AML-193 (cell line): Measurements from ENCODE around the gene ADTRP.

Experiments used
- DNase-seq, 2 experiments: peaks; one replicate each; lab custom pipeline; 2025; lab: John Stamatoyannopoulos, UW

ADTRP gene, protein sequence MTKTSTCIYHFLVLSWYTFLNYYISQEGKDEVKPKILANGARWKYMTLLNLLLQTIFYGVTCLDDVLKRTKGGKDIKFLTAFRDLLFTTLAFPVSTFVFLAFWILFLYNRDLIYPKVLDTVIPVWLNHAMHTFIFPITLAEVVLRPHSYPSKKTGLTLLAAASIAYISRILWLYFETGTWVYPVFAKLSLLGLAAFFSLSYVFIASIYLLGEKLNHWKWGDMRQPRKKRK

DNA sequence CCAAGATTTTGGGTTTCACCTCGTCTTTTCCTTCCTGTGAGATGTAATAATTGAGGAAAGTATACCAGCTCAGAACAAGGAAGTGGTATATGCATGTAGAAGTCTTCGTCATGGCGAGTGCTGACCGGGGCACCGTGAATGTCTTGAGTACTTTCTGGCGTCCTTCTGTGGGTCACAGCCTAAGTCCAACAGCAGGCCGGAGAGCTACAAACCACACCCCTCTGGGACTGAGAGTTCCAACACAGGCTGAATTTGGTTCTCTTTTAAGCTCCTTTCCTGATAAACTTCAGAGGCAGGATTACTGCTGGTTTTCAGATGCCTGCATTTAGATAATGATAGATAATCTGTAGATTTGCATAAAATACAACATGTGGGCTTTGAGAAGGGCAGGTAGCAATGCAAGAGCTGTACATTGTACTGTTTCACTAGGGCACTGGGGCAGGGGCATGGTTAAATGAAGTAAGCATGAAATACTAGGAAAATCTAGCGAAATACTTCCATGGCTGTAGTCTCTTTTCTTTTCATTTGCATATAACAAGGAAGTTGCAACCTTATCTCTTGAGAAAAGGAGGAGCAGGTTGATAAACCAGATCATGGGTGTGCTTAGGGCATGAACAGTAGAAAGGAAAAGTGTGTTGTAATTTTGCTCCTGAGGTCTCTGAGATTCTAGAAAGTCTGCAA, at the start of gene ADTRP:
Gene ADTRP, minus strand, starts transcription at position 156 of the 681 bp plus-strand sequence. Its CDS starts 44 bp downstream, at position 112.
- no peak for DNase-seq

DNA sequence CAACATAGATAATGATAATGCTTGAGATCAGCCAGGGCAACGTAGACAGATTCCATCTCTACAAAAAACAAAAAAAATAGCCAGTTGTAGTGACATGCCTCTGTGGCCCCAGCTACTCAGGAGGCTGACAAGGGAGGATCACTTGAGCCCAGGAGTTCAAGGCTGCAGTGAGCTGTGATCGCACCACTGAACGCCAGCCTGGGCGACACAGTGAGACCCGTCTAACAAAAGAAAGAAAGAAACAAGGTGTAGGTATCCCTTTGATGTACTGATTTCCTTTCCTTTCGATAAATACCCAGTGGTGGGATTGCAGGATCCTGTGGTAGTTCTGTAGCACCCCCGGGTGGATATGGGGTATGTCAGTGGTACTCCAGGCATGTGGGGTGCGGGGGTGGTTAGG, 48.2 kb upstream of the ADTRP start:
- no peak for DNase-seq

DNA sequence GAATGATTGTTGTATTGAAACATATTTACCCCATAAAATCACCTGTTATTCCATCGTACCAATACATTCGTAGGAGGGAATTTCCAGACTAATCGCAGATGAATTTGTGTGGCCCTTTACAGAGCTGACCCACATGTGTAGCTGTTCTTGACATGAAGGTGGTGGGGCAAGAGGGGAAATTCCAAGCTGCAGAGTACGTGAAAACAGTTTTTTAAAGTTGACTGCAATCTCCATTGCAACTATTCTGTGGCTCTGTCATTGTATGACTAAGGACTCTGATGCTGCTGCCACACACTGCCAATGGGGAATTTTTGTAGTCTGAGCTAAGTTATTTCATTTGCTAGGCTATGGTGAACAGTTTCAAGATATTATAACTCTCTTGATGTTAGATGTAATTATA, 46.4 kb upstream of the ADTRP start:
- no peak for DNase-seq

DNA sequence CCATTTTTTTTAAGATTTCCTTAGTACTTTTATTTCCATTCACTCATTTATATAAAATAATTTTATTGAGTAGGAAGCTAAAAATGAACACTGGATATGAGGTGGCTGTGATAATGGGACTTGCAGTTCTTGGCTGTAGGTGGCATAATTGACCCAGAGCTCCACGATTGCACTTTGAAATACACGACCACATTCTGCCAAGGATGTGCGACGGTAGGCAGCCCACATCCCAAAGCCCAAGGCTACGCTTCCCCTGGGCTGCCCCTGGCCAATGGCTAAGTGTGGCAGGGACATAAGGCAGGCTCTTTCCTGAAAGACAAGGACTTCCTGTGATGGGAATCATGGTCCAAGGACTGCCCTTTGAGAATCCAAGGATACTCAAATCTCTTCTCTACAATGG, 43.7 kb upstream of the ADTRP start:
- DNase-seq, result no peak

DNA sequence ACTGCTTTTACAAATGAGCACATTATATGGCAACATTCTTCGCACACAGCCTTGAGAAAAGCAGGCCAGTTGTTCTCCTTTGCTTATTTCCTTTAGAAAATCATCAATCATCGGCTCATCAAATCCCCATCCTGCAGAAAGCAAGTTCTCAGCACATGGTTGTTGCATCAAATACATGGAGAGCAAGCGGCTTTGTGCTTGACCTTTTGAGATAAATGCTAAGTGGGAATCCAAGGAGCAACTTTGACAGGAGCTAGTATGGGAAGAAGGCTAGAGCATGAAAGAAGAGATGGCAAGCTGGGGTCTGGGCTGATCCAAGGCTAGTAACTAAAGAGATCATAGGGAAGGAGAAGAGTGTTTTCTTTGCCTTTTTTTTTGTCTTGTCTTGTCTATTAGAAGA, 43.2 kb upstream of the ADTRP start:
- DNase-seq, result no peak

DNA sequence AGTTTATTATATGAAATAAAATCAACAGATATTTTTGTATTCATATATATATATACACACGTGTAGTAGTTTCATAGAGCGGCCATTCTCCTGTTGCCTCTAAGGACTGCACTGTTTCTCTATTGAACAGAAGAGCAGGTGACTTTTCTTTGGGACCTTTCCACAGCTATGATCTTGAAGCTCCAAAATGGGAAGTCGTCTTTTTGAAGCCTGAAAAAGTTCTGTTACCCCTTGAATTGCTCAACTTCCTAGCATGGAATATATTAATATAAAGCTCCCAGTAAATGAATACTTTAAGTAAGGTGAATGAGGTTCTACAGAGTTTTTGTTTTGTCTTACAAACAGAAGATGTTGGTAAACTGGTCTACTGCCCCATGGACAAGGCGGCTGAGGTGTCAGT, 42.2 kb upstream of the ADTRP start:
- DNase-seq, result no peak

DNA sequence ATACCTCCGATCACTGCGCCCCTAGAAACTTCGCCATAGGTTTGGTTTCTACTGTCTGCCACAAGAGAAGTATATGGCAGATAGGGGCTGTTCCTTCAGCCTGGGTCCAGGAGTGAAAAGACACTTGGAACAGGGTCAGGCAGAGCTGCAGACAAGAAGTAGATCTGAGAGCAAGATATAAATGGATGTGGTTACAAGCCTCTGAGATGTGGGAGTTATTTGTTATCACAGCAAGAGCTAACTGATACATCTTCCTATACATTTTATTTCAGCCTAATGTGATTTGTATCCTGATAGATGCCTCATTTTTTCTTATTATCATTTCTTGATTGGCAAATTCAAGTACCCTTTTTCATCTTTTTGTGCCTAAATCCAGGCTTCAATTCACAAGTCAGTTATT, 40.9 kb upstream of the ADTRP start:
- no peak for DNase-seq

DNA sequence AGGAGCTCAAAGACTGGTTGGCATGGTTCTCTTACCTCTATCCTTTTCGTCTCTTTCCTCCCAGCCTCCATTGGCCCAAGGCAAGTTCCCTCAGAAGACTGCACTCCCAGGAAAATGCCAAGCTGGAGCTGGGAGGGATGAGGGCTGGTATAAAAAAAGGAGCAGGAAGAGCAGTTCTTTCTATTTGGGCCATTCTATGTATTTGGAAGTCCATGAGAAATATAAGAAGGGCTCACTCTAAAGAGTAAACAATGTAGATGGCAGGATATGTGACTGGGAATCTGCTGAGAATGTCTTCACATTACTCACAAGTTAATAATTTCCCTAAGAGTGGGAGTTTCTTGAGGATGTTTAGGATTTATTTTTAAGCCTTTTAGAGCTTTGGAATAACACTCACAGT, 36.6 kb upstream of the ADTRP start:
- DNase-seq, result no peak

DNA sequence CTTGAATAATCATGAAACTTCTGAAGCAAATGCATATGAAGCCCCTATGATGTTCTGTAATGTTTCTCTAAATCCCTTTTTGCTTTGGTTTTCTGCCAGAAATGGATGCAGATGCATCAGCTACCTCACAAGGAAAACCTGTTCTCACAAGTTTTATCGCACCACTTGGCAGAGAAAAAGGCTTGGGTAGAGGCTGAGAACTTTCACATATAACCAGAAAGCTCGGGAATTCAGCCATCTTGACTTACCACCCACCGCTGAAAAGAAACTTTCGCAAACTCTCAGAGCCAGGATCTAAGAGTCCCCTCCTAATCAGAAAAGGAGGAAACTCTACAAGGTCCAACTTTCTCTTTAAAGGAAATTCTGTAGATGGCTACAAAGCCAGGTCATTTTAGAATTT, 36.2 kb upstream of the ADTRP start:
- DNase-seq, result no peak

DNA sequence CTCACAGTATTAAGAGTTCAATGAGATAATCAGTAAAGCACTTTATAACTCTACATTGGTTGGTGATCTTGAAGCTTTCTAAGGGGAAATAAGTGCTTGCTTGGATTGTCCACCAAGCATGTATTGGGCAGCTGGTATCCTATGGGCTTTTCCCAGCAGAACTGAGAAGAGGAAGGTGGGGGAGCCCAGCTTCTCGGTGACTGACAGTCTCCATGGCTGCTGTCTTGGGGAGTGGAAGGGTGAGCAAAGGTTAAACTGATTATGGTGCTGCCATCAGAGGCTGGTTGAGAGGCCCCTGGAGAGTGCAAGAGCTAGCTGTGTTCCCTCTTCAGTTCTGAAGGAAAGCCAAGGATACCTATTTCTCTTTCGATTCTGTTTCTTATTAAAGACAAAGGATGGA, 35.5 kb upstream of the ADTRP start:
- DNase-seq, result no peak

DNA sequence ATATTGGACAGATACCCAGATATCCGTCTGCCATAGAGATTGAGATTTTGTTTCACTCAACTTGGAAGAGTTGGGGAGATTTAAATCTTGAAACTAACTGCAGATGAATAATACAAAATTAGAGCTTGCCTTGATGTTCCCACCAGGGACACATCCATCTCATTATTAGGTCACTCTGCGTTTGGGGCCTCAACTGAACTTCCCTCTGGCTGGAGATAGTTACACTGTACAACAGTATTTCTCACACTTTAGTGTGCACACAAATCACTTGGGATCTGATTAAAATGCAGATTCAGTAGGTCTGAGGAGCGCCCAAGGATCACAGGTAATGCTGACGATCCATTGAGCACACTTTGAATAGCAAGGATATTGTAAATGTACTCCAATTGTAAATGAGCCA, 35.0 kb upstream of the ADTRP start:
- DNase-seq, result no peak

DNA sequence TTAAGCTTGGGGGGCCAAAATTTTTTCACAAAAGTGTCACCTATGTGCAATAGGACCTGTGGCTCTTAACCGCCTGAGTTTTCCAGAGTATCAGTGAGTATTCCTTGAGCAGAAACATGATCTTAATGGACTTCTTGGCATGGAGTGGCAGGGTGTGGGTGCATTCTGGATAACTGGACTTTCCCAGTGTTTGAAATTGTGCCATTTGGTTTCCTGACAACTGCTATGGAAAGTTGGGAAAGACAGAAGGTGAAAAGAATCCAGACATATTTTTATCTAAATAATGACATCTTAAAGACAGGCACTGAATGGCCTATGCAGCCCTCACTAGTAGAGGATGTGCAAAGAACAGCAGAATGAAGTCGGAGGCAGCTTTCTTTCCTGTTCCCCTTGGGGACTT, 34.3 kb upstream of the ADTRP start:
- DNase-seq, result no peak

DNA sequence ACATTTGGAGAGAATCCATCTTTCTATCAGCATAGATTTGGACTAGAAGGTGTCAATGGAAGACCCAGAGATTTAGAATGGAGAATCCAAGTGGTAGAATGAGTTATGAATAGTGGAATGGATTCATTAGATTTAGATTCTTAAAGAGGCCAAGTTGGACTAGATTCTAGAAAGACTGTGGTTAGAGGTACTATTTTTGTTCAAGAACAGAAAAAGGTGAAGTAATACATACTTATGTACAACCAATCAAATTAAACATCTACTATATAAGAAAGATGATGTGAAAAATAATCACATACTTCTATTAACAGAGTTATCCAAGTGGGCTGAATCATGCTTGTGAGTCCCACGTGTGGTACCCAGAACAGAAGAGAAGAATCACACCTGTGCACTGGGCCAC, 33.8 kb upstream of the ADTRP start:
- no peak for DNase-seq

DNA sequence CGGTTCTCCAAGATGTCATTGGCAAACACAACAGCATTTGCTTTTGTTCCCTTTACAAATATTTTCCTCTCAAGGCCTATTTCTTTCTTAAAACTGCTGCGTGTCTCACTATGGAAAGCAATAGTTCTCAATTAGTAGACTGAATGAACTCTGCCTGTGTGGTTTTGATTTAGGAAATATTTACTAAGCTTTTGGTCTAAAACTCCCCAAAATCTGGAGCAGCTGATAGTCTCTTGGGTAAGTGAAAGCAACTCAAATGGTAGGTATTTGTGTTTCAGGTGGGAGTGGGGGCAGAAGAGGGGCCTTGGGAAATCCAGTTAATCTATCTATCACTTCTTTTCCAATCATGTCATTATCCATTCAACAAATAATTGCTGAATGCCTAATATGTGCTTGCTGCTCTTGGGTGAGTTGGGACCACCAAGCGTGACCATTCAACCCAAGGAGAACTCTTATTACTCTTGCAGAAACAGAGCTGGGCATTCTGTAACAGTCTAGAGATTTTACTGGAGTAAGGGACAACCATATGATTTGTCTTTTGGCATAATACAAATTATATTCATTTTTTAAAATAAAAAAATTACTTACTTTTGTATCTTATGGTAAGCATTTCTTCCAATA, 33.2 kb upstream of the ADTRP start:
- no peak for DNase-seq

DNA sequence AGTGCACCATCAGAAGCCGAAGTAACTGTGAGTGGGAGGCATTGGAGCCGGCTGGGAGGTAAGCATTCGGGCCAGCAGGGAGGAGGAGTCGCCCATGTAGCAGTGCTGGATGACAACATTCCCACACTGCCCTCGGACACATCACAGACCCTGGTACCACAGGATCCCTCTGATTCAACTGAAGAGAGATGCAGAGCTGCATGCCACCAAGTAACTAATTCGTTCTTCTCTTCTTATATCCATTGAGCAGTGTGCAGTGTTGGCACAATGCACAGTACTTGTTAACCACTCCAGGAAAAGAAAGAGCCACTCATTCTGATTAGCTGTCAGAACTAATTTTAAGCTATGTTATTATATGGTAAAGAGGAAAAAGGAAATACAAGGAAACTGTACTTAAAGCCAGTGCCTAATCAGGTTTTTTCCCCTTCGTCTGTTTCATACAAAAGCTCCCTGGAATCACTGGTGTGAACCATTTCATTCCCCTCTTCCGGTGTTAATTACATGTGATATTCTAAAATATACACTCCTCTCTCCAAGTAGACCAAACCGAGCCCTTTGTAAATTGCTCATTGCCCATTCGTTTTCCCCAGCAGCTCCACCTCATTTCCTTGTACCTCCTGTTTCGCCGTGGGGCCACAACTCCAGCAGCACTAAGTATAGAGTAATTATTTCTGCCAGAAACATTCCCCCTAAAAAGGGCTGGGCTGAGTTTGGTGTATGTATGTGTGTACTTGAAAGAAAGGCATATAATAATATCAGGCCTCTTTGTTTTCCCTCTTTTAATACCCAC, 32.4 kb upstream of the ADTRP start:
- no peak for DNase-seq

DNA sequence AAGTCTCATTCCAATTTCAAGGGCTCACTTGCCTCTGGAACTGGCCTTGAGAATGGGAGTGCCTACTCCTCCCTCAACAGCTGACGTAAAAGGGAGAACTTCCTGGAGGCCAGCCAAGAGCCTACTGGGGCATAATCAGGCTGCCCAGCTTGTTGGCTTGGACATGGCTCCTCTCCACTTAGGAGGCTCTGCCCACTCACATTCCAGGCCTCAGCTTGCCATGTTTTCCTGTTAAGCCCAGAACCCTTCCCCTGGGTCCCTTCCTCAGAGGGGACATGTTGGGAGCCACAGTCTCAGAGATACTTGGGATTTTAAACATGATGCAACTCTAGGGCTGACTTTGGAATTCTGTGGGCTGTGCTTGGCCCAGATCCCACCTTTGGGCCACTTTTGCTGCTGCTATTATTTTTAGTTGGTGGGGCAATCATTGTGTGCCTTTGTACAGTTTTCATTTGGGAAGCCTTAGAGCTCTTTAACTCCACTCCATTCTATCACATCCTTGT, 31.5 kb upstream of the ADTRP start:
- no peak for DNase-seq

DNA sequence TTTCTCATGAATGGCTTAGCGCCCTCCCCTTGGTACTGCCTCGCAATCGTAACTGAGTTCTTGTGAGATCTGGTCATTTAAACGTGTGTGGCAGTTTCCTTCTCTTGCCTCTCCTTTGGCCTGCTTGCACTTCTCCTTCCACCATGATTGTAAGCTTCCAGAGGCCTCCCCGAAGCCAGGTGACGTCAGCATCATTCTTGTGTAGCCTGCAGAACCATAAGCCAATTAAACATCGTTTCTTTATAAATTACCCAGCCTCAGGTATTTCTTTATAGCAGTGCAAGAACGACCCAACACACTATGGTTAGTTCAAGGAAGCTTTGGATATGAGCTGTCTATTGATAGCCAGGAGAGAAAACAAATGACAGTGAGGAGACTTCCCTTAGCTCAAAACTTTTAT, 29.5 kb upstream of the ADTRP start:
- no peak for DNase-seq

DNA sequence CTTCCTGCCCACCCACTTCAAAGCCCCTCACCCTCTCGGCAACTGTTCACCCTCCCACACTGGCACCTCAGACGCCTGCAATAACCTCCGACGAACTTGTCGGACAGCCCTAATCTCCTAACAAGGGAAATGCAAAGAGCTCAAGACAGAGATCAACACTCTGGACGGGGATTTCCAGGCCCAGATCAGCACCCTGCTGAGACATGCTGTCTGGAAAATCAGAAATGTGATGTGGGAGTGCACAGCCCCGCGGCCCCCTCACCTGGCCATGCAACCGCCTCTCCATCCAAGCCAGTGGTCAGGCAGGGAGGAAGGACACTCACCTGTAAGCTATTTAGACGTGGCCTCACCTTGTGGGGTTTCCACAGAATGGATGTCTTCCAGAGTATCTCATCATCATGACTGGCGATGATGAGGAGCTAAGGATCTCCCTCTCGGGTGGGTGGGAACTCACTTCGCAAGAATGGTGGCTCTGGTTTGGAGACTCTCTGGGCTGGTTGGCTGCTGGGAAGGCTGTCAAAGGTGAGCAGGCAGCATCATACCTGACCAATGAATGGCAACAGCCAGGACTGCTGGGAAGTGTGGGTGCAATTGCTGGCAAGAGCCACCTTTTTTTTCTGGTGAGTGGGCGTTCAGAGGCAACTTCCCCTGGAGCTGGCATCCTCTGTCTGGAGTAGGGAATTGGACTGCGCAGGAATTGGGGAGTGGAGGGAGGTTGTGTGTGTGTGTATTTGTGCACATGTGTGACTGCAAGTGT, 28.1 kb upstream of the ADTRP start:
- DNase-seq, result no peak

DNA sequence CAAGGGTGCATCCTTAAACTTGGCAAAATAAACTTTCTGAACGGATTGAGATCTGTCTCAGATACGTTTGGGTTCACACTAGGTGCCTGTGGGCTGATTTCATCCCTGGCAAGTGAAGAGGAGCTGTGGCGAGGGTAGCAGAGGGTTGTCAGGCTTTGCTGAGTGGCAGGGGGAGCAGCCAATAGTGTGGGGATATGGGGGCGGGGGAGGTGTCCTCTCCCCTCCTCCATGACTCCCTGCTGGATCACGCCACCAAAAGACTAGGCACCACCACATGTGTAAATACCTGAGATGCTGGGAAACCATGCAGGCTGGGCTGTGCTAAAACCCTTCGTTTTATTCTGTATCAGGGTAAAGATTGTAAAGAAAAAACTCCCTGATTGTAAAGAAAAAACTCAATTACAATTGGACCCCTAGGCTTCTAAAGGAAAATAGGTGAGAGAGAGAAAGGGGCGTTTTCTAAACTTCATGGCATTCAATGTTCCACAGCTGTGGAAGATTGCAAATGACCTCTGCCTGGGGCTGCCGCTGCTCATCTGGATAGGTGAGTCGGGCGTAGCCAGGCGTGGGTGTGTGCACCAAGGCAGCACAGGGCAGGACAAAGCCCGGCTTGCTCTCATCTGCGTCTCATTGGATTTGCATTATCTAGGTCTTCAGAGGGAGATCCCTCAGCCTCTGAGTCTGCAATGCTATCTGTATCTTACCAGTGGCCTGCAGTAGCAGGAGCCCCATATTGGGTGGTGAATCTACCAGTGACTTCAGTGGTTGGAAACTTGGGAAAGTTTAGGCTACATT, 26.9 kb upstream of the ADTRP start:
- DNase-seq, result no peak

DNA sequence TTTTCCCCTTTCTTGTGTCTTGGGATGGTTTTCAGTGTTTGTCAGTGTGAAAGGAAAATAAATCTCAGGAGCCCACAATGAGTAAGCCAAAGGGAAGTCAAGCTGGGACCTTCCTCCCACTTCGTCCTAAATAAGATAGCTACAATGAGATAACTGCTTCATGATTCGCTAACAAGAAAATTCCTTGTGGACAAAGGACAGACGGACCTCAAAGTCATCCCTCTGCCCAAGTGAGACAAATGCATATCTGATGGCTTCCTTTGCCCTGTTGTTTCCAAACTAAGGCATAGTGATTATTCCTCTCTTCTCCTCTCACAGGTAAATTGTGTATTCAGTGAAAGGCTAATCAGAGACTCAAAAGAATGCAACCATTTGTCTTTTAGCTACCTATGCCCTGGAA, 26.1 kb upstream of the ADTRP start:
- DNase-seq, result no peak

DNA sequence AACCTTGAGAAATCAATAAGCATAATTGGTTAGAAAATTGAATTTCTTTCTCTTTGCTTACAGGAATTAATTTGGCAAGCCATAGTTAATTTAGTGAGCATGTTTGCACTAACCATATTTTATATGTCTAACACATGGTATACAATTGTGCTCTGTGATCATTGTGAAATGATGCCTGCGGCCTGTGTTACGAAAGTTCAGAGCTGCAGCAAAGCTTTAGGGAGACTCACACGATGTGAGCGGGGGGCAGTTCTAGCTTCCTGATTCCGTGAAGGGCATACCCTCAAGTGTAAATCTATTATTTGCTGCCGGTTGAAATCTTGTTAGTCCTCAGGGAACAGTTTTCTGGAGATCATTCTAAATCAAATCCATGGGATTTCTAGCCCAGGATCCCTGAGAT, 25.5 kb upstream of the ADTRP start:
- no peak for DNase-seq
